Stomach (tissue), 9 donors: ENCODE results near the gene TSHZ1. TPM values are rescaled to one million over a fixed set of nuclear protein-coding genes. Genes with fewer than 3 reads are reported as not detected.

Source experiments
- DNase-seq, 2 donors: peaks; one replicate each; pipeline versions ENCODE4 v3.0.0 to v3.0.0-alpha.2; 2013 to 2019
- H3K27ac ChIP-seq, 5 donors: fragments of 200-600 bp in 4 of 5; sonication (generic) in 4 of 5; one replicate each; pipeline ENCODE4 v1.5.1; 2013 to 2019; ENCODE audit warnings: mild to moderate bottlenecking in 1 of 5, moderate library complexity in 1 of 5
- H3K27me3 ChIP-seq, 3 donors: fragments of 200-600 bp; sonication (generic); one replicate each; pipeline ENCODE4 v1.5.1; 2017 to 2019; ENCODE audit warnings: mixed run types in 1 of 3
- H3K36me3 ChIP-seq, 4 donors: fragments of 200-600 bp; sonication (generic); 1 replicate in 3 of 4; 2 replicates in 1 of 4; pipeline ENCODE4 v1.5.1; 2016 to 2019
- H3K4me1 ChIP-seq, 4 donors: fragments of 200-600 bp; sonication (generic); one replicate each; pipeline ENCODE4 v1.5.1; 2016 to 2019
- H3K4me3 ChIP-seq, 4 donors: fragments of 200-600 bp; sonication (generic) in 3 of 4; one replicate each; pipeline ENCODE4 v1.5.1; 2016 to 2019; ENCODE audit warnings: mild to moderate bottlenecking in 1 of 4
- H3K9me3 ChIP-seq, 4 donors: fragments of 200-600 bp; sonication (generic); one replicate each; pipeline ENCODE4 v1.5.1; 2016 to 2019
- EP300 ChIP-seq: sonication (generic); formaldehyde crosslinking; IDR thresholded peaks from one replicate; pipeline ENCODE4 v1.6.1; 2017; ENCODE audit warnings: antibody characterized with exemption
- POLR2A ChIP-seq, 4 donors: fragments of 450-650 bp; IDR thresholded peaks; one replicate each; pipeline ENCODE4 v1.6.1; 2016; ENCODE audit warnings: antibody characterized with exemption in 4 of 4, control low read depth in 2 of 4, mild to moderate bottlenecking in 1 of 4, moderate library complexity in 1 of 4
- POLR2AphosphoS5 ChIP-seq, 3 donors: sonication (generic); formaldehyde crosslinking; IDR thresholded peaks; one replicate each; pipeline ENCODE4 v1.6.1; 2016; ENCODE audit warnings: antibody characterized with exemption in 3 of 3
- WGBS, 5 donors: extraction: QIAGEN DNeasy Blood & Tissue Kit in 3 of 5; methylation state at CpG; one replicate each; pipeline versions ENCODE4 v1.1.5 to v1.1.7; 2013 to 2018; 5-methylcytosine and 5-hydroxymethylcytosine counted together
- intact Hi-C: fragments of 100-400 bp; cut with DNase I; formaldehyde crosslinking; loops from one replicate; pipeline ENCODE4 v1.15.1; 2023; ENCODE audit warnings: low total_unique reads
- polyA plus RNA-seq, 3 donors: library from polyadenylated mRNA; stranded (reverse); fragments of 200-250 nt; gene quantifications; one replicate each; pipeline ENCODE4 v1.2.3, GENCODE V29; 2013
- total RNA-seq, 5 donors: library from RNA; depleted of rRNA; stranded (reverse); fragments of >200 nt; gene quantifications; one replicate each; pipeline versions ENCODE4 v1.1.0 to v1.2.3, GENCODE V29; 2014 to 2016
- TF ChIP-seq, protein P1 (sequence below), 7 experiments: fragments of 450-650 bp in 4 of 7; fragments of 200-600 bp in 3 of 7; sonication (generic) in 3 of 7; IDR thresholded peaks; one replicate each; pipeline ENCODE4 v1.5.1; 2016 to 2019; ENCODE audit warnings: antibody characterized with exemption in 7 of 7, control low read depth in 2 of 7, mild to moderate bottlenecking in 1 of 7
- donor health status: healthy with polysubstance abuse.
- donor health status: Bipolar disorder and iron deficiency.
- donor health status: healthy.

Gene TSHZ1
- total and polyA plus RNA-seq, 8 donors, result 4.2 to 21.0 (median 8.2) TPM

DNA sequence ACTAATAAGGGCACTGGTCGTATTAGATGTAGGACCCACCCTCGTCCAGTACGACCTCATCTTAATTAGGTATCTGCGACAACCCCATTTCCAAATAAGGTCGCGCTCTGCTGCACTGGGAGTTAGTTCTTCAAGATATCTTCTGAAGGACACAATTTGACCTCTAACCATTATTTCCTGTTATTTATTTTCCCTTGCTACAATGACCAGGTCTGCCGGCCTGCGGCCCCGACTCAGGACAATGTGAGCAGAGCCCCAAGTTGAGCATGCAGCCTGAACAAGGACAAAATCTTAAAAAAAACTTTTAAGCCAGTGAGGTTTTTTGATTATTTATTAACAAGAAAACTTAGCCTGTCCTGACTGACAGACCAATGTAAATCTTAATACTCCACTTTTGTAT, 109.3 kb downstream of the TSHZ1 start:
- Histone ChIP-seq H3K9me3 (no peaks in the 10 kb centered on the region), H3K36me3 (no peaks in the 10 kb centered on the region), H3K27me3 (no peaks in the 10 kb centered on the region), H3K27ac (no peak overlapping the region), H3K4me1 (no peaks in the 10 kb centered on the region), H3K4me3 (no peak overlapping the region)
- TF ChIP-seq, protein P1, sequence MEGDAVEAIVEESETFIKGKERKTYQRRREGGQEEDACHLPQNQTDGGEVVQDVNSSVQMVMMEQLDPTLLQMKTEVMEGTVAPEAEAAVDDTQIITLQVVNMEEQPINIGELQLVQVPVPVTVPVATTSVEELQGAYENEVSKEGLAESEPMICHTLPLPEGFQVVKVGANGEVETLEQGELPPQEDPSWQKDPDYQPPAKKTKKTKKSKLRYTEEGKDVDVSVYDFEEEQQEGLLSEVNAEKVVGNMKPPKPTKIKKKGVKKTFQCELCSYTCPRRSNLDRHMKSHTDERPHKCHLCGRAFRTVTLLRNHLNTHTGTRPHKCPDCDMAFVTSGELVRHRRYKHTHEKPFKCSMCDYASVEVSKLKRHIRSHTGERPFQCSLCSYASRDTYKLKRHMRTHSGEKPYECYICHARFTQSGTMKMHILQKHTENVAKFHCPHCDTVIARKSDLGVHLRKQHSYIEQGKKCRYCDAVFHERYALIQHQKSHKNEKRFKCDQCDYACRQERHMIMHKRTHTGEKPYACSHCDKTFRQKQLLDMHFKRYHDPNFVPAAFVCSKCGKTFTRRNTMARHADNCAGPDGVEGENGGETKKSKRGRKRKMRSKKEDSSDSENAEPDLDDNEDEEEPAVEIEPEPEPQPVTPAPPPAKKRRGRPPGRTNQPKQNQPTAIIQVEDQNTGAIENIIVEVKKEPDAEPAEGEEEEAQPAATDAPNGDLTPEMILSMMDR (IDR thresholded peaks at IDR 0.05), result no peak
- TF ChIP-seq POLR2AphosphoS5 (IDR thresholded peaks at IDR 0.05) (no peak), POLR2A (IDR thresholded peaks at IDR 0.05) (no peak), EP300 (no peak)
- intact Hi-C loops, result no loop called here
- DNase-seq, result no peak
- WGBS, 5 donors, result 84 to 91% (median 85%) methylated on average over 9 of the region's 9 CpGs

DNA sequence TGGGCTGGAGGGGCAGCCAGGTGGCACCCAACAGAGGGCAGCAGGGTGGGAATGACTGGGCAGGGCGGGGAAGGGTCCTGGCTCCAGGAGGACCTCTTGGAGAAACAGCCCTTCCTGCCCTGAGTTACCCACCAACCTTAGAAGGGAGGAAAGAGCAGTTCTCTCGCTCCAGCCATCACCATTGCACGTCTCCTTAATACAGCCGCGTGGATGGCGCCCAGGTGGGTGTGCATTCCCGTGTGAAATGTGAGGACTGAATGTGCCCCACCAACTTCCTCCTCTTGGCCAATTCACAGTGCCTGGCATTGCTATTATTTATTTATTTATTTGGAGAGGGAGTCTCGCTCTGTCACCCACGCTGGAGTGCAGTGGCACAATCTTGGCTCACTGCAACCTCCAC, 109.9 kb downstream of the TSHZ1 start:
- WGBS, 5 donors, result 85 to 94% (median 93%) methylated on average over 8 to 9 of the region's 9 CpGs
- TF ChIP-seq, protein P1 (IDR thresholded peaks at IDR 0.05), result no peak
- TF ChIP-seq POLR2AphosphoS5 (IDR thresholded peaks at IDR 0.05) (no peak), EP300 (no peak)
- Histone ChIP-seq H3K4me3 (no peak overlapping the region), H3K36me3 (no peaks in the 10 kb centered on the region), H3K27me3 (no peaks in the 10 kb centered on the region), H3K4me1 (no peaks in the 10 kb centered on the region), H3K9me3 (no peaks in the 10 kb centered on the region), H3K27ac (no peak overlapping the region)
- intact Hi-C loops, result no loop called here
- no peak for DNase-seq

DNA sequence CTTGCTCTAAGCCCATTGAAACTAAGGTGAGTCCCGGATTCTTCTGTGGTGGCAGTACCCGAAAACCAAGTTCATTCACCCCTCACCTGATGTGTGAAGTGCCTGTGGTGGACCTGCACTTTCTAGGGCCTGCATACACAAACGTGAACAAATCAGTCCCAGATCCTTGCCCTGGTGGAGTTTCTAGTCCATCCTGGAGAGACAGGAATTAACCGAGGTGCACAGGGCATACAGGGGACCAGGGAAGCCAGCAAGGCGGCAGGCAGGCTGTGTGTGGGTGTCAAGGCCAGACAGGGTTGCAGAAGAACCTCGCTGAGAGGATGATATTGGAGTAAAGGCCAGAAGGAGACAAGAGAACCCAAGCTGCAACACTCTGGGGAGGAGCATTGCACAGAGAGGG, 110.8 kb downstream of the TSHZ1 start:
- Histone ChIP-seq H3K4me3 (no peak overlapping the region), H3K27me3 (no peaks in the 10 kb centered on the region), H3K36me3 (no peaks in the 10 kb centered on the region), H3K9me3 (peaks cover 0 to 2% (median 0%) of the 10 kb centered on the region in 4 donors), H3K27ac (no peak overlapping the region), H3K4me1 (no peaks in the 10 kb centered on the region)
- intact Hi-C loops, result no loop called here
- no peak for DNase-seq
- no peak for TF ChIP-seq POLR2AphosphoS5 (IDR thresholded peaks at IDR 0.05)
- TF ChIP-seq EP300, result no peak
- TF ChIP-seq, protein P1 (IDR thresholded peaks at IDR 0.05), result no peak
- no peak for TF ChIP-seq POLR2A (IDR thresholded peaks at IDR 0.05)
- 86 to 89% (median 89%) methylated on average over 6 of the region's 6 CpGs for WGBS, 5 donors

DNA sequence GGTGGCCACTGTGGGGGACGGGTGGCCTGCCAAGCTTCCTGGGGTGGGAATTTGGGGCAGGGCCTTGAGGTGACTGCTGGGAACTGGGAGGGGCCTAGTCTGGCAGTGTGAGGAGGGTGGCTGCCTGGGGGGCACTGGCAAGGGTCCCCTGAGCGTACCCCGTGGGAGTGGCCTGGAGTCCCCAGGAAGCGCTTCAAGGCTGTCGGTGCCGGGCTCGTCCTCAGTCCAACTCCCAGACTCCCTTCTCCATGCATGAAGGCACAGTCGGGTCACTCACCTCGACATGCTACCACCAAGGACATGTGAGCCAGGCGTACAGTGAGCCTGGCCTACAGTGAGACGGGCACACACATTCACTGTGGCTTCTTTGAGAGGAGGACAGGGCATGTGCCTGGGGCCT, 111.6 kb downstream of the TSHZ1 start:
- 90 to 98% (median 94%) methylated on average over 11 of the region's 11 CpGs for WGBS, 5 donors
- H3K4me1 ChIP-seq, result no peaks in the 10 kb centered on the region
- intact Hi-C loops, result no loop called here
- no peak overlapping the region for H3K4me3 ChIP-seq
- no peak for TF ChIP-seq EP300
- TF ChIP-seq, protein P1 (IDR thresholded peaks at IDR 0.05), result no peak
- TF ChIP-seq POLR2AphosphoS5 (IDR thresholded peaks at IDR 0.05), result no peak
- no peak for TF ChIP-seq POLR2A (IDR thresholded peaks at IDR 0.05)
- H3K36me3 ChIP-seq, result no peaks in the 10 kb centered on the region
- H3K9me3 ChIP-seq, result peaks cover 0 to 6% (median 3%) of the 10 kb centered on the region in 4 donors
- H3K27me3 ChIP-seq, result no peaks in the 10 kb centered on the region
- H3K27ac ChIP-seq, result no peak overlapping the region
- no peak for DNase-seq
